WTC11 (cell line): Measurements from ENCODE around the gene SPTAN1.

Experiments
- AR ChIP-seq: fragments of 250-450 bp; sonication (Bioruptor Pico); IDR thresholded peaks from 2 replicates; pipeline ENCODE4 v1.9.0; 2021; ENCODE audit warnings: mild to moderate bottlenecking
- CTCF ChIP-seq: fragments of 200-600 bp; IDR thresholded peaks from 2 replicates; pipeline ENCODE4 v1.8.0; 2022; ENCODE audit warnings: antibody characterized with exemption
- ETV6 ChIP-seq: sonication (generic); formaldehyde crosslinking; IDR thresholded peaks from 2 replicates; pipeline ENCODE4 v1.8.1; 2022; ENCODE audit warnings: mild to moderate bottlenecking, missing genetic modification reagents

GRCh38 chr9:128638580-128638979, 86.2 kb downstream of the SPTAN1 start:
- TF ChIP-seq AR (CRISPR knock-in tag): no peak
- no peak for TF ChIP-seq ETV6 (CRISPR knock-in tag)
- no peak for TF ChIP-seq CTCF
